Panc1 (cell line): Measurements from ENCODE around the gene OTULIN.

Experiments
- CTCF ChIP-seq: fragments of 450-650 bp; IDR thresholded peaks from 2 replicates; pipeline ENCODE4 v1.5.1; 2017; ENCODE audit warnings: mild to moderate bottlenecking
- POLR2AphosphoS5 ChIP-seq: IDR thresholded peaks from 2 replicates; pipeline ENCODE4 v1.6.1; 2012; ENCODE audit warnings: mild to moderate bottlenecking, low read depth, low read length, moderate library complexity
- TCF7L2 ChIP-seq: IDR thresholded peaks from 2 replicates; pipeline ENCODE4 v1.6.1; 2011; ENCODE audit warnings: mild to moderate bottlenecking, low read depth, low read length, inconsistent platforms

- TF ChIP-seq POLR2AphosphoS5: no peak
- TF ChIP-seq CTCF: no peak
- no peak for TF ChIP-seq TCF7L2
Measured at GRCh38 chr5:14721990-14722656, 57.6 kb downstream of the OTULIN start.
